KMS-11 (cell line): Measurements from ENCODE around the gene APOL2.

Experiments
- H2AFZ ChIP-seq: fragments of 200-600 bp; sonication (generic); 2 replicates; pipeline ENCODE4 v1.6.1; 2016; ENCODE audit warnings: antibody characterized with exemption, mixed run types, low read depth
- H3K27ac ChIP-seq: fragments of 200-600 bp; sonication (generic); 2 replicates; pipeline ENCODE4 v1.6.1; 2016; ENCODE audit warnings: mild to moderate bottlenecking, mixed run types
- H3K27me3 ChIP-seq: fragments of 200-600 bp; sonication (generic); 2 replicates; pipeline ENCODE4 v1.6.1; 2017; ENCODE audit warnings: mild to moderate bottlenecking, low read depth, mixed run types, moderate library complexity; ENCODE audit not compliant: insufficient read depth
- H3K36me3 ChIP-seq: fragments of 200-600 bp; sonication (generic); 2 replicates; pipeline ENCODE4 v1.6.1; 2017; ENCODE audit warnings: mild to moderate bottlenecking, mixed run types; ENCODE audit not compliant: insufficient read depth
- H3K4me1 ChIP-seq: fragments of 200-600 bp; sonication (generic); 2 replicates; pipeline ENCODE4 v1.6.1; 2016; ENCODE audit warnings: mild to moderate bottlenecking, low read depth, mixed run types; ENCODE audit not compliant: poor library complexity, severe bottlenecking
- H3K4me2 ChIP-seq: fragments of 200-600 bp; sonication (generic); 2 replicates; pipeline ENCODE4 v1.7.0; 2016; ENCODE audit warnings: mild to moderate bottlenecking, mixed run types
- H3K4me3 ChIP-seq: fragments of 200-600 bp; sonication (generic); IDR thresholded peaks from 2 replicates; pipeline ENCODE4 v1.6.1; 2017; ENCODE audit warnings: low read depth, low read length, mixed read lengths; ENCODE audit not compliant: insufficient read depth
- H3K79me2 ChIP-seq: fragments of 200-600 bp; sonication (generic); 2 replicates; pipeline ENCODE4 v1.6.1; 2016; ENCODE audit warnings: low read depth, mixed run types; ENCODE audit not compliant: insufficient read depth
- H3K9ac ChIP-seq: fragments of 200-600 bp; sonication (generic); 2 replicates; pipeline ENCODE4 v1.6.1; 2016; ENCODE audit warnings: mild to moderate bottlenecking, mixed run types
- H4K20me1 ChIP-seq: fragments of 200-600 bp; sonication (generic); 2 replicates; pipeline ENCODE4 v1.6.1; 2016; ENCODE audit warnings: mild to moderate bottlenecking, mixed run types; ENCODE audit not compliant: insufficient read depth
- CTCF ChIP-seq: fragments of 200-600 bp; sonication (generic); conservative IDR thresholded peaks from 2 replicates; pipeline ENCODE4 v1.6.1; 2017; ENCODE audit warnings: low read depth, mild to moderate bottlenecking, antibody characterized with exemption, low read length, moderate library complexity, mixed read lengths

The APOL2 gene

GRCh38 chr22:36221799-36222751, 17.3 kb downstream of the APOL2 start:
- Histone ChIP-seq H3K36me3 (no peaks in the 10 kb centered on the region), H3K27me3 (no peaks in the 10 kb centered on the region), H3K4me3 (no peak overlapping the region), H3K27ac (0 out of 2 replicates have a peak overlapping the region, but pooled peaks have one; percentile 5), H2AFZ (no peak overlapping the region), H4K20me1 (no peaks in the 10 kb centered on the region), H3K9ac (no peak overlapping the region), H3K4me1 (peaks cover 13% of the 10 kb centered on the region), H3K79me2 (no peaks in the 10 kb centered on the region), H3K4me2 (no peak overlapping the region; the same call in 1 of the 2 replicates)
- peak; percentile 73 for TF ChIP-seq CTCF

- Histone ChIP-seq H3K4me3 (no peak overlapping the region), H2AFZ (no peak overlapping the region), H3K27me3 (no peaks in the 10 kb centered on the region), H3K79me2 (no peaks in the 10 kb centered on the region), H3K4me2 (no peak overlapping the region), H3K36me3 (no peaks in the 10 kb centered on the region), H4K20me1 (no peaks in the 10 kb centered on the region), H3K4me1 (peaks cover 13% of the 10 kb centered on the region), H3K27ac (no peak overlapping the region), H3K9ac (no peak overlapping the region)
- TF ChIP-seq CTCF, result no peak
These were observed 18.8 kb downstream of the APOL2 start for GRCh38 chr22:36220451-36220921.

GRCh38 chr22:36218648-36219193, 20.6 kb downstream of the APOL2 start:
- H3K36me3 ChIP-seq, result no peaks in the 10 kb centered on the region
- TF ChIP-seq CTCF, result no peak
- no peak overlapping the region for H3K4me2 ChIP-seq
- no peak overlapping the region for H3K27ac ChIP-seq
- H3K79me2 ChIP-seq, result no peaks in the 10 kb centered on the region
- no peak overlapping the region for H2AFZ ChIP-seq
- no peaks in the 10 kb centered on the region for H4K20me1 ChIP-seq
- H3K27me3 ChIP-seq, result no peaks in the 10 kb centered on the region
- H3K9ac ChIP-seq, result no peak overlapping the region
- H3K4me1 ChIP-seq, result peaks cover 13% of the 10 kb centered on the region
- no peak overlapping the region for H3K4me3 ChIP-seq

- H4K20me1 ChIP-seq, result no peaks in the 10 kb centered on the region
- no peaks in the 10 kb centered on the region for H3K79me2 ChIP-seq
- no peak overlapping the region for H2AFZ ChIP-seq
- H3K27ac ChIP-seq, result no peak overlapping the region
- TF ChIP-seq CTCF, result no peak
- no peak overlapping the region for H3K9ac ChIP-seq
- H3K27me3 ChIP-seq, result no peaks in the 10 kb centered on the region
- H3K4me2 ChIP-seq, result no peak overlapping the region
- no peak overlapping the region for H3K4me3 ChIP-seq
- H3K36me3 ChIP-seq, result no peaks in the 10 kb centered on the region
- H3K4me1 ChIP-seq, result no peaks in the 10 kb centered on the region
These were observed 23.3 kb downstream of the APOL2 start for GRCh38 chr22:36215981-36216380.
